ENCODE data around the gene TFR2.

The TFR2 gene

DNA sequence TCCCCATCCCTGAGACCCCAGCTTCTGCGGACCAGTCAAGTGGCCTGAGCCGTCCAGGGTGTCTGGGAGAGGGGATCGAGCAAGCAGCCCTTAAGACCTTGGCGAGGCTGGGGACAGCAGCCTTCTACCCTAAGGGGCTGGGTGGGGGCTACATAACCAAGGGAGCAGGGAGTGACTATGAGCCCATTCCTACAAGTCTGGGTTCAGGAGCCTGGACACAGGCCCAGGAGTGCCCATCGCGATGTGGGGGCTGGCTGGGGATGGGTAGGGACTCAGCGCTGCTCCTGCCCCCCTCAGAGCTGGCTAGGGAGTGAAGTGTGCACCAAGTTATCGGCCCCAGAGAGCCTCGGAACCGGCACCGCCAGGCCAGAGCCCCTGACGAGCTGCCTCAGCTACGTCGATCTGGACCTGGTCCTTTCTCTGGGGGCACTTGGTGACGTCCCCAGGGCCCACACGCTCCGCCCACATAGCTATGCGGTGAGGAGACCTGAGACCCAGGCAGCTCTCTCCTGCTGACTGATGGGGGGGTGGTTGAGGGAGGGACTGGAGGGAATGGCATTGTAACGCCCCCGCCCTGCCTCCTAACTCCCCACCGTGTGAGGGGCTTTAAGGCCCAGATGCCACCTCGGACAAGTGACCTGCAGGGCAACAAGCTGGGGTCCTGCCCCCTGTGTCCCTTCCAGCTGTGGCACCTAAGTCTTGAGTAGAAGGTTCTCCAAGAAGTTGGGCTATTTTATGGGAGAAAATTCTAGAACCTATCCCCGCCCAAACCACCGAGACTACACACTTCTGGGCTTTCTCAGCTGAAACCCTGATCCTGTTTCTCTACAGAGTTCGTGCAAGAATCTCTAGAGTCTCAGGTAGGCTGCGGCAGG is 70.2 kb downstream of the TFR2 start:
- no peak for DNase-seq
